Osteocyte (in vitro differentiated cells): ENCODE results near the gene SCYGR3. TPM values are rescaled to one million over a fixed set of nuclear protein-coding genes. Genes with fewer than 3 reads are reported as not detected.

Source experiments
- DNase-seq: peaks from one replicate; pipeline ENCODE4 v3.0.0; 2021; ENCODE audit warnings: mixed read lengths; ENCODE audit not compliant: unreplicated experiment; ENCODE audit errors: extremely low spot score
- H3K27ac Mint-ChIP-seq: one replicate; pipeline ENCODE4 v1.8.0; 2021; ENCODE audit warnings: mild to moderate bottlenecking, mixed read lengths; ENCODE audit not compliant: unreplicated experiment
- H3K27me3 Mint-ChIP-seq: one replicate; pipeline ENCODE4 v1.8.0; 2021; ENCODE audit warnings: mixed read lengths; ENCODE audit not compliant: unreplicated experiment
- H3K36me3 Mint-ChIP-seq: one replicate; pipeline ENCODE4 v1.8.0; 2021; ENCODE audit warnings: mixed read lengths; ENCODE audit not compliant: unreplicated experiment
- H3K4me1 Mint-ChIP-seq: one replicate; pipeline ENCODE4 v1.8.0; 2021; ENCODE audit warnings: mixed read lengths; ENCODE audit not compliant: unreplicated experiment
- H3K4me3 Mint-ChIP-seq: one replicate; pipeline ENCODE4 v1.8.0; 2021; ENCODE audit warnings: mild to moderate bottlenecking, moderate library complexity, mixed read lengths; ENCODE audit not compliant: unreplicated experiment
- H3K9me3 Mint-ChIP-seq: one replicate; pipeline ENCODE4 v1.8.0; 2021; ENCODE audit warnings: mixed read lengths; ENCODE audit not compliant: unreplicated experiment
- total RNA-seq: library from RNA; stranded (reverse); gene quantifications from 2 replicates; pipeline ENCODE4 v1.2.1, GENCODE V29; 2021
- TF ChIP-seq, protein P1 (sequence below): fragments of 200-600 bp; sonication (generic); IDR thresholded peaks from 2 replicates; pipeline ENCODE4 v1.5.0; 2021; ENCODE audit warnings: antibody characterized with exemption, mild to moderate bottlenecking, moderate library complexity

SCYGR3 gene
- total RNA-seq, 1 donor from 2014 or later: not detected

DNA sequence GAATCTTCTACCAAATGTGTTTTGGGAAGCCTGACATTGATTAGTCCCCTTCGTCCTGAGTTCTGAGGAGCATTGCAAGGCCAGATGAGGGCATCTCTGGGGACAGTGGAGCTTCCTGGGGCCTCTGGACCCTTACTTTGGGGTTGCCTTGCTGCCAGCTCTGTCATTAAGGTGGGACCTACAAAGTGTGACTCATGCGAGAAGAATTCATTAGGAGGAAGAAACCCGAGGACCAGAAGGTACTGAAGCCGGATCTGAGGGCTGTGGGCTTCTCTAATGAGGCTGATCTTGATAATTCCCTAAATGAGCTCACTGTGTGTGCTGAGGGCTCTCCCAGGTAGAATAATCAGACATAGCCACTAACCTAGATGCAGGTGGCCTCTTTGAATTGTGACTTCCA is 16.6 kb downstream of the SCYGR3 start:
- Mint-ChIP-seq H3K9me3 (no peaks in the 10 kb centered on the region), H3K27ac (no peak overlapping the region), H3K4me3 (no peak overlapping the region), H3K36me3 (no peaks in the 10 kb centered on the region), H3K27me3 (peaks cover 15% of the 10 kb centered on the region), H3K4me1 (no peaks in the 10 kb centered on the region)
- no peak for DNase-seq
- TF ChIP-seq, protein P1, sequence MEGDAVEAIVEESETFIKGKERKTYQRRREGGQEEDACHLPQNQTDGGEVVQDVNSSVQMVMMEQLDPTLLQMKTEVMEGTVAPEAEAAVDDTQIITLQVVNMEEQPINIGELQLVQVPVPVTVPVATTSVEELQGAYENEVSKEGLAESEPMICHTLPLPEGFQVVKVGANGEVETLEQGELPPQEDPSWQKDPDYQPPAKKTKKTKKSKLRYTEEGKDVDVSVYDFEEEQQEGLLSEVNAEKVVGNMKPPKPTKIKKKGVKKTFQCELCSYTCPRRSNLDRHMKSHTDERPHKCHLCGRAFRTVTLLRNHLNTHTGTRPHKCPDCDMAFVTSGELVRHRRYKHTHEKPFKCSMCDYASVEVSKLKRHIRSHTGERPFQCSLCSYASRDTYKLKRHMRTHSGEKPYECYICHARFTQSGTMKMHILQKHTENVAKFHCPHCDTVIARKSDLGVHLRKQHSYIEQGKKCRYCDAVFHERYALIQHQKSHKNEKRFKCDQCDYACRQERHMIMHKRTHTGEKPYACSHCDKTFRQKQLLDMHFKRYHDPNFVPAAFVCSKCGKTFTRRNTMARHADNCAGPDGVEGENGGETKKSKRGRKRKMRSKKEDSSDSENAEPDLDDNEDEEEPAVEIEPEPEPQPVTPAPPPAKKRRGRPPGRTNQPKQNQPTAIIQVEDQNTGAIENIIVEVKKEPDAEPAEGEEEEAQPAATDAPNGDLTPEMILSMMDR: no peak

DNA sequence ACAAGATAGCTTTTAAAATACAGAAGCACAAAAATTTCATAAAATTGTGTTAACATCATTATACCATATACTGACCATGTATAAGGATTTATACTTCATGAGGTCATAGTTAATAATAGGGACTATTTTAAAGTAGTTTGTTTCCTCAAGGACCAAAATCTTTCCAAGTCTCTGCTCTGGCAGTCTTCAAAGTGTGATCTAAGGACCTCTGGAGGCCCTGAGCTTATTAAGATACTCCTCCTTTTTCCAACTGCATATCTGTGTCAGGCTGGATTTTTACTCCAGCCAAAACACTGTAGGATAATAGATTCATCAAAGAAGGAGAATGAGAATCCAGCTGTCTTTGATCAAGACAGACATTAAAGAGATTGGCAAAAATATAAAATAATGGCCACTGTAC is 17.6 kb downstream of the SCYGR3 start:
- Mint-ChIP-seq H3K9me3 (no peaks in the 10 kb centered on the region), H3K36me3 (no peaks in the 10 kb centered on the region), H3K27me3 (peaks cover 19% of the 10 kb centered on the region), H3K4me3 (no peak overlapping the region), H3K4me1 (no peaks in the 10 kb centered on the region), H3K27ac (no peak overlapping the region)
- DNase-seq: no peak
- TF ChIP-seq, protein P1: no peak

DNA sequence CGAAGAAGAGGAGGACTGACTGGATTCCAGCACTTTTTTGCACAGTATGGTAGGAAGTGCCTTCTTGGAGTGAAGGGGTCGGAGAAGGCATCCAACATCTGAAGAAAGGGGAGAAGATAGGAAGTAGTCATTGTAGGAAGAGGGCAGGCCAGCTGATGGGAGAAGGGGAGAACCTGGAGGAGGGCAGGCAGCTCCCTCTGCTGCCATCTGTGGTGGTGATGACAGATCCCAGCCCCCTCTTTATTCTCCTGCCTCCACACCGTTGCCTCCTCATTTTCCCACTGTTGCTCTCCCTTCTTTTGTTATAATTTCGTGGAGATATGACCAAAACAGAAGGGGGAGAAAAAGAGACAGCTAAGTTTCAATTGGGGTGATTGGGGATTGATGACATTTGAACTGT is 18.8 kb downstream of the SCYGR3 start:
- H3K27me3 Mint-ChIP-seq: peaks cover 19% of the 10 kb centered on the region
- no peaks in the 10 kb centered on the region for H3K36me3 Mint-ChIP-seq
- no peak for DNase-seq
- H3K27ac Mint-ChIP-seq: no peak overlapping the region
- TF ChIP-seq, protein P1: no peak
- no peaks in the 10 kb centered on the region for H3K4me1 Mint-ChIP-seq
- H3K4me3 Mint-ChIP-seq: no peak overlapping the region
- no peaks in the 10 kb centered on the region for H3K9me3 Mint-ChIP-seq

DNA sequence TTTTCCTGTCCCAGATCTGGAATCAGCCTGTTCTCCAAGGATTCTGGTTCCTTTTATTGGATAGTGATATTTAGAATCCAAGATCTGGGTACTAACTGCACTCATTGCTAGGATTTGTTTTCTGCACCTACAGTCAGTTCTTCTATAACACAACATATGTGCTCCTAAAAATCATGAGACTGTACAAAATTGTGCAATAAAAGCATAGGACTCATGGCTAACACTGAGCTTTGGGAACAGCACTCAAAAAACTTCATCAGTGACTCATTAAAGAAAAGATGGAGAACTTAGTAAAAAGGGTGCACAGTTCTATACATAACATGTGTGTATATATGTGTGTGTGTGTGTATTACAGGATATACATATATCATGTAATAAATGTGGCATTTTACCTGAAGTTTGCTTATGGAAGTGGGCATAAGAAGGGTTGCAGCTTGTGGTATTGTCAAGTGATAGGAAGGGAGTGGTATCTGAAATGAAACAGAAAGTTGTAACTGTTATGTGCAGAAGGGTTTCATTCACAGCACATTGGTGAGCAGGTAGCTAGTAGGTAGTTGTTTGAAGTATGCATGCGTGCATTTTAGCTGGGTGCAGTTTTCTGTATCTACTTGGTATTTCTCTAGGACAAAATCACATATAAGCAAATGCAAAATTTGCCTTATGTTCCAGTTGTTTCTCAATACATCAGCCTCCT is 21.8 kb downstream of the SCYGR3 start:
- DNase-seq: no peak

DNA sequence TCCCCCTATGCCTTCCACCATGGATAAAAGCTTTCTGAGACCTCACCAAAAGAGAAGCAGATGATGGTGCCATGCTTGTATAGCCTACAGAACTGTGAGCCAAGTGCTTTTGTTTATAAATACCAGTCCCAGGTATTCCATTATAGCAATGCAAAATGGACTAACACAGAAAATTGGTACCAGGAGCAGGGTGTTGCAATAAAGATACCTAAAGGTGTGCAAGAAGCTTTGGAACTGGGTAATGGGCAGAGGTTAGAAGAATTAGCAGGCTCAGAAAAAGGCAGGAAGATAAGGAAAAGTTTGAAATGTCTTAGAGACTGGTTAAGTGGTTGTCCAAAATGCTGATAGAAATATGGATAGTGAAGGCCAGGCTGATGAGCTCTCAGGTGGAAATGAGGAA is 32.3 kb downstream of the SCYGR3 start:
- Mint-ChIP-seq H3K27me3 (peaks cover 20% of the 10 kb centered on the region), H3K9me3 (peaks cover 11% of the 10 kb centered on the region), H3K4me3 (no peak overlapping the region), H3K4me1 (no peaks in the 10 kb centered on the region), H3K27ac (no peak overlapping the region), H3K36me3 (no peaks in the 10 kb centered on the region)
- DNase-seq: no peak
- TF ChIP-seq, protein P1: no peak

More for the DNA sequence above, 21.8 kb downstream of the SCYGR3 start:
- H3K4me1 Mint-ChIP-seq: no peaks in the 10 kb centered on the region
- no peak overlapping the region for H3K4me3 Mint-ChIP-seq
- no peak overlapping the region for H3K27ac Mint-ChIP-seq
- H3K27me3 Mint-ChIP-seq: peaks cover 33% of the 10 kb centered on the region
- TF ChIP-seq, protein P1: no peak
- no peaks in the 10 kb centered on the region for H3K9me3 Mint-ChIP-seq
- no peaks in the 10 kb centered on the region for H3K36me3 Mint-ChIP-seq
